PFSK-1 (cell line): ENCODE measurements around the gene CFAP157. TPM values are rescaled to one million over a fixed set of nuclear protein-coding genes. Genes with fewer than 3 reads are reported as not detected.

Experiments used
- FOXP2 ChIP-seq: optimal IDR thresholded peaks from 2 replicates; pipeline ENCODE3; 2011; ENCODE audit warnings: borderline replicate concordance, control low read depth, inconsistent platforms; ENCODE audit not compliant: insufficient read depth; ENCODE audit errors: extremely low read length, extremely low read depth
- POLR2AphosphoS5 ChIP-seq: IDR thresholded peaks from 2 replicates; pipeline ENCODE4 v1.6.1; 2012; ENCODE audit warnings: low read depth, mild to moderate bottlenecking, control low read depth, low read length, moderate library complexity
- SIN3A ChIP-seq: IDR thresholded peaks from 2 replicates; pipeline ENCODE4 v1.6.1; 2012; ENCODE audit warnings: mild to moderate bottlenecking, low read length, moderate library complexity, borderline replicate concordance; ENCODE audit not compliant: insufficient read depth
- TAF1 ChIP-seq: IDR thresholded peaks from 2 replicates; pipeline ENCODE4 v1.6.1; 2012; ENCODE audit warnings: low read length, control low read depth, borderline replicate concordance; ENCODE audit not compliant: insufficient read depth
- polyA plus RNA-seq: library from polyadenylated mRNA; unstranded; fragments of >200 nt; gene quantifications from one replicate; pipeline ENCODE4 v1.2.1, GENCODE V29; 2012; ENCODE audit warnings: low read depth, missing spikeins; ENCODE audit not compliant: insufficient read length
- TF ChIP-seq, protein P1 (sequence below), 2 experiments: IDR thresholded peaks; 2 replicates each; pipeline versions ENCODE4 v1.6.1 to v1.8.0; 2011 to 2012; ENCODE audit warnings: low read depth in 2 of 2, low read length in 2 of 2, control low read depth in 1 of 2, inconsistent platforms in 1 of 2, mild to moderate bottlenecking in 1 of 2, moderate library complexity in 1 of 2; ENCODE audit not compliant: insufficient read depth in 1 of 2

CFAP157 gene
- polyA plus RNA-seq, result 2.8 TPM

DNA sequence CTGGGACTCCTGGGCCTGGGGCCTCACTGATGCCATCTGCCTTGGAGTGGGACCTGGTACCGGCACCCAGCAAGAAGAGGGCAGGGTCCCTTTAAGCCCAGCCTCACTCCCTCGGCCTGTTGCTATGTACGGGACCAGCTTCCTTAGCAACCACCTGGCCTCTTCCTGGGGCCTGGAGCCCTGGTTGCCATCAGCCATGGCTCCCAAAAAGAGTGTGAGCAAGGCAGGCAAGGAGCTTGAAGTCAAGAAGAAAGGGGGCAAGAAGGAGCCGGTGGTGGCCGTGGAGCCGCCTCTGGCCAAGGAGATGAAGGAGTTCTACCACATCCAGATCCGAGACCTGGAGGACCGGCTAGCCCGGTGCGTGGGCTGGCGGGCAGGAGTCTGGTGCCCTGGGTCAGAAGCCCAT lies at the start of gene CFAP157:
TSS of gene CFAP157 (plus strand) at position 153 of the 406 bp plus-strand sequence. CDS start at position 197, 44 bp downstream.
- no peak for TF ChIP-seq SIN3A
- TF ChIP-seq TAF1, result no peak
- no peak for TF ChIP-seq FOXP2
- TF ChIP-seq POLR2AphosphoS5, result no peak
- TF ChIP-seq, protein P1, sequence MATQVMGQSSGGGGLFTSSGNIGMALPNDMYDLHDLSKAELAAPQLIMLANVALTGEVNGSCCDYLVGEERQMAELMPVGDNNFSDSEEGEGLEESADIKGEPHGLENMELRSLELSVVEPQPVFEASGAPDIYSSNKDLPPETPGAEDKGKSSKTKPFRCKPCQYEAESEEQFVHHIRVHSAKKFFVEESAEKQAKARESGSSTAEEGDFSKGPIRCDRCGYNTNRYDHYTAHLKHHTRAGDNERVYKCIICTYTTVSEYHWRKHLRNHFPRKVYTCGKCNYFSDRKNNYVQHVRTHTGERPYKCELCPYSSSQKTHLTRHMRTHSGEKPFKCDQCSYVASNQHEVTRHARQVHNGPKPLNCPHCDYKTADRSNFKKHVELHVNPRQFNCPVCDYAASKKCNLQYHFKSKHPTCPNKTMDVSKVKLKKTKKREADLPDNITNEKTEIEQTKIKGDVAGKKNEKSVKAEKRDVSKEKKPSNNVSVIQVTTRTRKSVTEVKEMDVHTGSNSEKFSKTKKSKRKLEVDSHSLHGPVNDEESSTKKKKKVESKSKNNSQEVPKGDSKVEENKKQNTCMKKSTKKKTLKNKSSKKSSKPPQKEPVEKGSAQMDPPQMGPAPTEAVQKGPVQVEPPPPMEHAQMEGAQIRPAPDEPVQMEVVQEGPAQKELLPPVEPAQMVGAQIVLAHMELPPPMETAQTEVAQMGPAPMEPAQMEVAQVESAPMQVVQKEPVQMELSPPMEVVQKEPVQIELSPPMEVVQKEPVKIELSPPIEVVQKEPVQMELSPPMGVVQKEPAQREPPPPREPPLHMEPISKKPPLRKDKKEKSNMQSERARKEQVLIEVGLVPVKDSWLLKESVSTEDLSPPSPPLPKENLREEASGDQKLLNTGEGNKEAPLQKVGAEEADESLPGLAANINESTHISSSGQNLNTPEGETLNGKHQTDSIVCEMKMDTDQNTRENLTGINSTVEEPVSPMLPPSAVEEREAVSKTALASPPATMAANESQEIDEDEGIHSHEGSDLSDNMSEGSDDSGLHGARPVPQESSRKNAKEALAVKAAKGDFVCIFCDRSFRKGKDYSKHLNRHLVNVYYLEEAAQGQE (IDR thresholded peaks at IDR 0.05; ENCODE audit: insufficient read depth in 1 of 2, low read depth in 2 of 2, low read length in 2 of 2), result no peak

DNA sequence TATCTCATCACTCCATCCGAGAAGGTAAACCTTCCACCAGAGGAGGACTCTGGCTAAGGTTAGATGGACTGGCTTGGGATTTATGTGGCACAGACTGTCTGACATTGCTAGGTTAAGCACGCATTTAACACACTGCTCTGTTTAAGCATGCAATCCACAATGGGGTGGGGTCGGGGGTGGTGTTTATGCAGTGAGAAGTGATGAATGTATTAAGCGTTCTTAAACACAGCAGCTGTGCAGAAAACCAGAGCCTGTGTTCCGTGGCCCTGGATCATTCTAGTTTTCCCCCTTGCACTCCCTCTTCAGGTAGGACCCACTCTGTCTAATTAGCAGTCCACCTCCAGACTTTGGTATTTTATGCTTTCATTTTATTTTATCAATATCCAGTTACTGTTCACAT lies 48.4 kb upstream of the CFAP157 start:
- TF ChIP-seq TAF1 (no peak), FOXP2 (no peak), POLR2AphosphoS5 (no peak), SIN3A (no peak)
- TF ChIP-seq, protein P1 (IDR thresholded peaks at IDR 0.05; ENCODE audit: insufficient read depth in 1 of 2, low read depth in 2 of 2, low read length in 2 of 2), result no peak

DNA sequence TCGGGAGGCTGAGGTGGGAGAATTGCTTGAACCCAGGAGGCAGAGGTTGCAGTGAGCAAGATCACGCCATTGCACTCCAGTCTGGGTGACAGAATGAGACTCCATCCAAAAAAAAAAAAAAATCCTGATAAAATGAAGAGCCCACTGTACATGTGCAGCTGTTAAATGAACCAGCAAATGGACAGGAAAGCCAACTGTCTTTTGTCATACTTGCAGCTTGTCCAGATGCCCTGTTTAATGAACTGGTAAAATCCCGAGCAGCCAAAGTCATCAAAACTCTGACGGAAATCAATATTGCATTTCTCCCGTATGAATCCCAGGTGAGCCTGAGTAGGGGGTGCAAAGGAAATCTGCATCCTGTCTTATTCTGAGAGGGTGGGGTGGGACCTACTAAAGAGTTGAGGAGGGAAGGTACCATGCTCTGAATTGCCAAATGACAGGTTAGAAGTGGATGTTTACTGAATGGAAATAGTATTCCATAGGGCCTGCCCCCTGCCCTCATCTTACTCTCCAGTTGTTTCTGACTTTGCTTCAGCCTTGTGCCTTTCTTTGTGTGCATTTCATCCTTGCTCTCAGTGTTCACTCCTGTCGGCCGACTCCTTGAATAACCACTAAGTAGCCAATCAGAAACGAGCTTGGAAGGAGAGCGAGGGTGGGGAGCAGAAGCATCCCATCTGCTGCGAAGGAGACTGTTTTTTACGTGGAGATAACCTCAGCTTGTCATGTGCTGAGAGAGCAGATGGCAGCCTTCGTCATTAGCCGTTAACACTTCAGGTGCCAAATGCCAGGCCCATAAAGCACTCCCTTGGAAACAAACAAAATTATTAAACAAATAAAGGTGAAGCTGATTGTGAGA lies 45.7 kb upstream of the CFAP157 start:
- TF ChIP-seq FOXP2 (no peak), TAF1 (no peak), POLR2AphosphoS5 (no peak), SIN3A (no peak)
- TF ChIP-seq, protein P1 (IDR thresholded peaks at IDR 0.05; ENCODE audit: insufficient read depth in 1 of 2, low read depth in 2 of 2, low read length in 2 of 2), result no peak

DNA sequence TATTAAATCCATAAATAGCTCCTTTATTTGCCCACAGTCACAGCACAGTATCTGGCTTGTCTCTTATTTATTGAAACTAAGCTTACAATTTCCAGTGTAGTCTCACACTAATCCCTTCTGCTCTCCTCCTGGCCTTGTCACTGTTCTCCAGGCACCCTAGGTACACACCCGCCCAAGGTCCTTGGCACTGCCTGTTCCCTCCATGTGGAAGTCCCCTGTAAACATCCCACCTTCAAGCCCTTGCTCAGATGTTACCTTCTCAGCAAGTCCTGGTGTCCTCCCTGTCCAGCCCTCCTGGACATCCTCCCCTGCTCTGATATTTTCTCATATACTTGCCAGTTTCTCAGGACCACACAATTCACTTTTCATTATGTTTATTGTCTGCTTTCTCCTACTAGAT lies 44.2 kb upstream of the CFAP157 start:
- TF ChIP-seq FOXP2, result no peak
- no peak for TF ChIP-seq SIN3A
- TF ChIP-seq TAF1, result no peak
- no peak for TF ChIP-seq POLR2AphosphoS5
- TF ChIP-seq, protein P1 (IDR thresholded peaks at IDR 0.05; ENCODE audit: insufficient read depth in 1 of 2, low read depth in 2 of 2, low read length in 2 of 2), result no peak
